ENCODE measurements around the gene FLRT2. TPM values are rescaled to one million over a fixed set of nuclear protein-coding genes. Genes with fewer than 3 reads are reported as not detected.

FLRT2 gene
- polyA plus RNA-seq, 3 donors: 0.01 TPM; not detected in 2

- H3K27ac Mint-ChIP-seq: no peak overlapping the region
- no peaks in the 10 kb centered on the region for H3K36me3 Mint-ChIP-seq
- no peaks in the 10 kb centered on the region for H3K4me1 ChIP-seq (ENCODE audit: control insufficient read depth in 1 of 2, insufficient read depth in 2 of 2, low read length in 2 of 2)
- no peaks in the 10 kb centered on the region for H3K27me3 Mint-ChIP-seq (ENCODE audit: low read depth in 3 of 3)
- peaks cover 0 to 2% (median 0%) of the 10 kb centered on the region in 7 donors for H3K9me3 Mint-ChIP-seq
- TF ChIP-seq, protein P1, sequence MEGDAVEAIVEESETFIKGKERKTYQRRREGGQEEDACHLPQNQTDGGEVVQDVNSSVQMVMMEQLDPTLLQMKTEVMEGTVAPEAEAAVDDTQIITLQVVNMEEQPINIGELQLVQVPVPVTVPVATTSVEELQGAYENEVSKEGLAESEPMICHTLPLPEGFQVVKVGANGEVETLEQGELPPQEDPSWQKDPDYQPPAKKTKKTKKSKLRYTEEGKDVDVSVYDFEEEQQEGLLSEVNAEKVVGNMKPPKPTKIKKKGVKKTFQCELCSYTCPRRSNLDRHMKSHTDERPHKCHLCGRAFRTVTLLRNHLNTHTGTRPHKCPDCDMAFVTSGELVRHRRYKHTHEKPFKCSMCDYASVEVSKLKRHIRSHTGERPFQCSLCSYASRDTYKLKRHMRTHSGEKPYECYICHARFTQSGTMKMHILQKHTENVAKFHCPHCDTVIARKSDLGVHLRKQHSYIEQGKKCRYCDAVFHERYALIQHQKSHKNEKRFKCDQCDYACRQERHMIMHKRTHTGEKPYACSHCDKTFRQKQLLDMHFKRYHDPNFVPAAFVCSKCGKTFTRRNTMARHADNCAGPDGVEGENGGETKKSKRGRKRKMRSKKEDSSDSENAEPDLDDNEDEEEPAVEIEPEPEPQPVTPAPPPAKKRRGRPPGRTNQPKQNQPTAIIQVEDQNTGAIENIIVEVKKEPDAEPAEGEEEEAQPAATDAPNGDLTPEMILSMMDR (IDR thresholded peaks at IDR 0.05): no peak
- H3K79me2 ChIP-seq (ENCODE audit: insufficient read depth, low read length): no peaks in the 10 kb centered on the region
- no peaks in the 10 kb centered on the region for H3K27me3 ChIP-seq (ENCODE audit: control insufficient read depth in 2 of 2, insufficient read depth in 2 of 2, low read length in 2 of 2)
- H3K9me3 ChIP-seq (replicated peaks in 1 of 2; ENCODE audit: control insufficient read depth in 1 of 2, insufficient read depth in 1 of 2, low read length in 2 of 2): no peaks in the 10 kb centered on the region
- WGBS (ENCODE audit: insufficient coverage): no CpG with 5 or more reads among the region's 2 CpGs
- H3K36me3 ChIP-seq (replicated peaks in 1 of 2; ENCODE audit: control insufficient read depth in 1 of 2, insufficient read depth in 2 of 2, low read length in 2 of 2): no peaks in the 10 kb centered on the region
- intact Hi-C loops (cut with micrococcal nuclease): no loop called here
- no peak overlapping the region for H3K4me2 ChIP-seq (replicated peaks; ENCODE audit: extremely low read depth, low read length, poor library complexity, severe bottlenecking)
- H3K4me1 Mint-ChIP-seq: no peaks in the 10 kb centered on the region
- H4K20me1 ChIP-seq (ENCODE audit: insufficient read depth, low read length): no peaks in the 10 kb centered on the region
- H3K9ac ChIP-seq (ENCODE audit: insufficient read depth, low read length, poor library complexity, severe bottlenecking): no peak overlapping the region
- no peak overlapping the region for H3K4me3 ChIP-seq (replicated peaks in 1 of 3; ENCODE audit: low read depth in 2 of 3, low read length in 3 of 3)
- H3K4me3 Mint-ChIP-seq: no peak overlapping the region
- H3K27ac ChIP-seq (ENCODE audit: low read depth in 1 of 2, low read length in 2 of 2): no peak overlapping the region
- DNase-seq: no peak
- H2AFZ ChIP-seq (ENCODE audit: insufficient read depth, low read depth, low read length, poor library complexity, severe bottlenecking): no peak overlapping the region
Observed at GRCh38 chr14:85578930-85579329, 49.0 kb downstream of the FLRT2 start.

GRCh38 chr14:85579942-85580341 lies 50.0 kb downstream of the FLRT2 start:
- Histone ChIP-seq H3K79me2 (ENCODE audit: insufficient read depth, low read length) (no peaks in the 10 kb centered on the region), H4K20me1 (ENCODE audit: insufficient read depth, low read length) (no peaks in the 10 kb centered on the region), H2AFZ (ENCODE audit: insufficient read depth, low read depth, low read length, poor library complexity, severe bottlenecking) (no peak overlapping the region), H3K36me3 (replicated peaks in 1 of 2; ENCODE audit: control insufficient read depth in 1 of 2, insufficient read depth in 2 of 2, low read length in 2 of 2) (no peaks in the 10 kb centered on the region), H3K4me3 (replicated peaks in 1 of 3; ENCODE audit: low read depth in 2 of 3, low read length in 3 of 3) (no peak overlapping the region), H3K27ac (ENCODE audit: low read depth in 1 of 2, low read length in 2 of 2) (no peak overlapping the region), H3K9me3 (replicated peaks in 1 of 2; ENCODE audit: control insufficient read depth in 1 of 2, insufficient read depth in 1 of 2, low read length in 2 of 2) (no peaks in the 10 kb centered on the region), H3K27me3 (ENCODE audit: control insufficient read depth in 2 of 2, insufficient read depth in 2 of 2, low read length in 2 of 2) (no peaks in the 10 kb centered on the region), H3K4me1 (ENCODE audit: control insufficient read depth in 1 of 2, insufficient read depth in 2 of 2, low read length in 2 of 2) (no peaks in the 10 kb centered on the region), H3K4me2 (replicated peaks; ENCODE audit: extremely low read depth, low read length, poor library complexity, severe bottlenecking) (no peak overlapping the region), H3K9ac (ENCODE audit: insufficient read depth, low read length, poor library complexity, severe bottlenecking) (no peak overlapping the region)
- Mint-ChIP-seq H3K27me3 (ENCODE audit: low read depth in 3 of 3) (no peaks in the 10 kb centered on the region), H3K9me3 (peaks cover 0 to 2% (median 0%) of the 10 kb centered on the region in 7 donors), H3K4me3 (no peak overlapping the region), H3K36me3 (no peaks in the 10 kb centered on the region), H3K4me1 (no peaks in the 10 kb centered on the region), H3K27ac (no peak overlapping the region)
- TF ChIP-seq, protein P1 (IDR thresholded peaks at IDR 0.05): no peak
- intact Hi-C loops (cut with micrococcal nuclease): no loop called here
- no peak for DNase-seq

Measured in CD14-positive monocyte (primary cell).